VCaP (cell line): Measurements from ENCODE around the gene NUPR1.
"Not testable (repeated sequence)": the region's sequence is repeated elsewhere in the genome, so short reads cannot be mapped to it uniquely, and the experiment has no call there.

ENCODE experiments used
- H3K27ac ChIP-seq: fragments of 450-650 bp; 2 replicates; pipeline ENCODE4 v1.5.1; 2017
- CTCF ChIP-seq: fragments of 450-650 bp; conservative IDR thresholded peaks from 2 replicates; pipeline ENCODE4 v1.5.1; 2017; ENCODE audit warnings: mild to moderate bottlenecking, moderate library complexity

The NUPR1 gene

GRCh38 chr16:28504707-28505404 is 33.9 kb downstream of the NUPR1 start:
- TF ChIP-seq CTCF = no peak
- peak overlapping the region; percentile 70 for H3K27ac ChIP-seq

GRCh38 chr16:28503470-28504259 is 35.1 kb downstream of the NUPR1 start:
- TF ChIP-seq CTCF = no peak
- peak overlapping the region; percentile 70; the same call in 1 of the 2 replicates for H3K27ac ChIP-seq

GRCh38 chr16:28502290-28502689 is 36.5 kb downstream of the NUPR1 start:
- no peak overlapping the region for H3K27ac ChIP-seq
- TF ChIP-seq CTCF = no peak

GRCh38 chr16:28501258-28502232 is 37.2 kb downstream of the NUPR1 start:
- TF ChIP-seq CTCF = no peak
- no peak overlapping the region for H3K27ac ChIP-seq

- H3K27ac ChIP-seq = not testable (repeated sequence)
These were observed 38.1 kb downstream of the NUPR1 start for GRCh38 chr16:28500476-28501180.

GRCh38 chr16:28499854-28500253 is 38.9 kb downstream of the NUPR1 start:
- no peak for TF ChIP-seq CTCF
- no peak overlapping the region for H3K27ac ChIP-seq

- no peak overlapping the region for H3K27ac ChIP-seq
- no peak for TF ChIP-seq CTCF
These were observed 40.0 kb downstream of the NUPR1 start for GRCh38 chr16:28498666-28499381.
